ENCODE results near the gene TFB2M. TPM values are rescaled to one million over a fixed set of nuclear protein-coding genes. Genes with fewer than 3 reads are reported as not detected.

Gene TFB2M
- total RNA-seq, 2 experiments from 2014 or later: 7.2 to 13.9 TPM

GRCh38 chr1:246511203-246511602, 54.9 kb downstream of the TFB2M start:
- no peak for ATAC-seq
- H3K4me3 Mint-ChIP-seq: no peak overlapping the region
- H3K4me1 Mint-ChIP-seq: peaks cover 20% of the 10 kb centered on the region
- no peak overlapping the region for H3K27ac Mint-ChIP-seq
- H3K36me3 Mint-ChIP-seq: peaks cover 15% of the 10 kb centered on the region
- CTCF ChIA-PET: no interaction called here
- DNase-seq: no peak
- H3K9me3 Mint-ChIP-seq (ENCODE audit: low read depth): peaks cover 12% of the 10 kb centered on the region
- no peaks in the 10 kb centered on the region for H3K27me3 Mint-ChIP-seq

DNA sequence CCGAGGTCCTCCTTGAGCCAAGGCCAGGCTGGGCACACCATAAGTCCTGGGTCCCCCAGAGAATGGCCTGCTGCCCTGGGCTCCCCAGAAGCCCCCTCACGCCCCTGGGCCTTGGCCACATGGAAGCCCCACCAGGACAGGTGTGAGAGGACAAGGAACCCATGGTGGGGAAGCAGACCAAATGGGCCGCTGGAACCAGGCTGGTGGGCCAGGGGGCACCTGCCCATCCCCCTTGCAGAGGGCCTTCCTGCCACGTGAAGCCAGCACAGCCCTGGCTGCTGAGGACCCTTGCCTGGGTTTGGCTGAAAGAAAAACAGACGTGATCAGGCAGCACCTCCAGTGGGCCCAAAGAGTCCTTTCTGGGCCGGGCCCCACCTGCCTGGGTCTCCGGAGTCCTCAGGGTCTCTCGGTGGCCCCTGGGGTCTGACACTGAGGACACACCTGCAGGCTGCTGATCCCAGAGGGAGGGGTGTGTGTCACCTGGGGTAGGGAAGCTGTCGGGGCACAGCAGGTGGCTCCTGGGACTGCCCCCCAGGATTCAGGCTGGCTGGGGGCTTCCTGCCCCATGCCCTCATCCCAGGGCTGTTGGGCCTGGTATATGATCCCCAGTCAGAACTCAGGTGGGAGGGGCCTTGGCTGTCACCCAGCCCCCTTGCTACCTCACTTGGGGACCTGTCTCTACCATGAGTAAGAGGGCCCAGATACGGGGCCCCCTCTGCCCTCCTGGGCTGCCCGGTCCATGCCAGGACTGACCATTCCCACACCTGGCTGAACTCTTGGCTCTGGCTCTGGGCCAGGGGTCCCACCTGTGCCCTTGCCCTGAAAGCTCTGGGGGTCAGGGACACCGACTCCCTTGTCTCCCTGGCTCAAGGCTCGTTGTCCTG, 55.7 kb downstream of the TFB2M start:
- ATAC-seq: no peak
- Mint-ChIP-seq H3K4me3 (no peak overlapping the region), H3K9me3 (ENCODE audit: low read depth) (peaks cover 10% of the 10 kb centered on the region), H3K36me3 (peaks cover 10% of the 10 kb centered on the region), H3K27ac (no peak overlapping the region), H3K4me1 (peaks cover 29% of the 10 kb centered on the region), H3K27me3 (no peaks in the 10 kb centered on the region)
- CTCF ChIA-PET: no interaction called here
- no peak for DNase-seq

DNA sequence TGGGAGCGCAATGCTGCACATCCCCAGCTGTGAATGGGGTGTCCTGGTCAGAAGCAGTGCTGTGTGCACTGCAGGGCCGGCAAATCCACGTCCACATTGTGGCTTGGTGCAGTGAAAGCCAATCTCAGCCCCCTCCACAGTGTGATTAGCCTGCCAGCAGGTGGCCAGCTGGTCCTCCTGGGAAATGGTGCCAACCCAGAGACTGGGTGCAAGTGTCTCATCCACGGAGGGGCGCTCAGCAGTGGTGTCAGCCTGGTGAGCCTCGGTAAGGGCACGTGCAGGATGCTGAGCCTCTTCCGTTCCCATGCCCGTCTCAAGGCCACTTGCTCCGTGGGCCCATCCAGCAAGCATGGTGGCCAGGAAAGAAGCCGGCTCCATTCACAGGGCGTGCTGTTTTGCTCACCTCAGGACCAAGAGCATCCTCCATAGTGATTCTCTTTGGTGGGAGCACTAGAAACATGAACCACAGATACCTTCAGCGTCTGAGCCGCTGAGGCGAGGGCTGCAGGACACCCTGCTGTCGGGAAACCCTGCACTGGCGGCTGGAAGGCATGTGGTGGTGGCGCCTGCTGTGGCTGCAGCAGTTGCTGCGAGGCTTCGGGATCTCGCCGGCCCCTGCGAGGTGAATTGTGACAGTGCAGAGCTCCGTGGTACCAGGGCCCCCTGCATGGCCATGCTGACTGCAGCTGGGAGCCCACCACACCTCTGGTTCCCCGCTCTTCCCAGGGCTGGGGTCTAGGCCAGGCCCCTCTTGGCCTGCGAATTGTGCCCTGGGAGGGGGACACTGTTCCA, 57.0 kb downstream of the TFB2M start:
- no peaks in the 10 kb centered on the region for H3K9me3 Mint-ChIP-seq (ENCODE audit: low read depth)

DNA sequence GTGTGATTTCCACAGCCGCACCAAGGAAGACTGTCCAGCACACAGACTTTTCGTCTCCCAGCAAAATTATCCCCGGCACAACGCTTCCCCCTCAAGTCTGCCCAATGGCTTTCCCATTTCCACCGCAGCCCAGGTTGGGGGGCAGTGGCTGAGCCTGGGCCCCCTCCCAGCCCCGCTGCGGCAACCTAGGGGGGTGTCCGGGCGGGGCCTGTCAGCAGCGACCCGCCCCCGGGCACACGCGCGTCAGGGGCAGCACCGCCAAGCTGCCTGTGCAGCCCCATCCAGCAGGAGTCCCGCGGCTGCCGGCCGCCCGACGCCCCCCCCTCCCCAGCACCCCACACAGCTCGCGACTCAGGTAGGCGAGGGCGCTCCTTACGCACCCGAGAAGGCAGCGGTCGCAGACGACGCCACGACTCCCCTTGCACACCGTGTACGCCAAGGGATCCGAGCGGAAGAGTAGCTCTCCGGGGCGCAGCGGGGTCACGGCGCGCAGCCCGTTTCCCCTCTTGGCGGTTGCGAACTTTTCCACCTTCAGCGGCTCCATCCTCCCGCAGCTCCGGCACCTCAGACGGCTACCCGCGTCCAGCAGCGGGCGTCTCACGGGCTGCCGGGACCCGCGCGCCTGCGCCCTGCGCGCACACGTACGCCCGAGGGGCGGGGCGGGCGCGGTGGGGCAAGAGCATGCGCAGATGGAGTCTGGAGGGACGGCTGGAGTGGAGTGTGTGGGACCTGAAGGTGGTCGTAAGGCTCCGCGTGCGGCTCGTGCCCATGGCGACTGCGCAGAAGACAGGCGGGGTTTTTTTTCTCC, 59.2 kb downstream of the TFB2M start, which contains the start of gene SMYD3:
Gene SMYD3, minus strand, starts transcription at position 606 of the 808 bp plus-strand sequence.
- ATAC-seq (peak; percentile 97), DNase-seq (peak; percentile 79)
- Mint-ChIP-seq H3K27me3 (no peaks in the 10 kb centered on the region), H3K36me3 (peaks cover 9% of the 10 kb centered on the region), H3K27ac (peak within 1 kb of the TSS; percentile 86), H3K4me1 (peaks cover 30% of the 10 kb centered on the region), H3K9me3 (ENCODE audit: low read depth) (no peaks in the 10 kb centered on the region), H3K4me3 (peak within 1 kb of the TSS; percentile 78)
- CTCF ChIA-PET: interaction anchor here (0.5 to 2.4 kb wide), 7 partner anchors 9 to 687 kb away, joined by 3 to 12 read pairs (median 3); no protein-coding TSS in a partner anchor

More for the DNA sequence above, 57.0 kb downstream of the TFB2M start:
- ATAC-seq (no peak), DNase-seq (no peak)
- Mint-ChIP-seq H3K4me3 (no peak overlapping the region), H3K27me3 (no peaks in the 10 kb centered on the region), H3K4me1 (peaks cover 26% of the 10 kb centered on the region), H3K27ac (no peak overlapping the region), H3K36me3 (peaks cover 3% of the 10 kb centered on the region)
- CTCF ChIA-PET: interaction anchor here (0.8 kb wide), 1 partner anchor 10 kb away, joined by 3 read pairs; no protein-coding TSS in a partner anchor

- Mint-ChIP-seq H3K4me3 (peak overlapping the region; percentile 78), H3K9me3 (ENCODE audit: low read depth) (no peaks in the 10 kb centered on the region), H3K27ac (peak overlapping the region; percentile 69), H3K36me3 (peaks cover 14% of the 10 kb centered on the region), H3K27me3 (no peaks in the 10 kb centered on the region), H3K4me1 (peaks cover 34% of the 10 kb centered on the region)
- ATAC-seq (peak; percentile 4), DNase-seq (no peak)
- CTCF ChIA-PET: interaction anchor here (0.5 to 2.4 kb wide), 7 partner anchors 9 to 687 kb away, joined by 3 to 12 read pairs (median 3); no protein-coding TSS in a partner anchor
These were observed 59.7 kb downstream of the TFB2M start for GRCh38 chr1:246506367-246506673.

- H3K36me3 Mint-ChIP-seq: peaks cover 16% of the 10 kb centered on the region
- no peak for ATAC-seq
- no peaks in the 10 kb centered on the region for H3K9me3 Mint-ChIP-seq (ENCODE audit: low read depth)
- H3K27me3 Mint-ChIP-seq: no peaks in the 10 kb centered on the region
- no peak overlapping the region for H3K27ac Mint-ChIP-seq
- CTCF ChIA-PET: no interaction called here
- DNase-seq: no peak
- no peak overlapping the region for H3K4me3 Mint-ChIP-seq
- peaks cover 35% of the 10 kb centered on the region for H3K4me1 Mint-ChIP-seq
These were observed 62.7 kb downstream of the TFB2M start for GRCh38 chr1:246503341-246503740.

DNA sequence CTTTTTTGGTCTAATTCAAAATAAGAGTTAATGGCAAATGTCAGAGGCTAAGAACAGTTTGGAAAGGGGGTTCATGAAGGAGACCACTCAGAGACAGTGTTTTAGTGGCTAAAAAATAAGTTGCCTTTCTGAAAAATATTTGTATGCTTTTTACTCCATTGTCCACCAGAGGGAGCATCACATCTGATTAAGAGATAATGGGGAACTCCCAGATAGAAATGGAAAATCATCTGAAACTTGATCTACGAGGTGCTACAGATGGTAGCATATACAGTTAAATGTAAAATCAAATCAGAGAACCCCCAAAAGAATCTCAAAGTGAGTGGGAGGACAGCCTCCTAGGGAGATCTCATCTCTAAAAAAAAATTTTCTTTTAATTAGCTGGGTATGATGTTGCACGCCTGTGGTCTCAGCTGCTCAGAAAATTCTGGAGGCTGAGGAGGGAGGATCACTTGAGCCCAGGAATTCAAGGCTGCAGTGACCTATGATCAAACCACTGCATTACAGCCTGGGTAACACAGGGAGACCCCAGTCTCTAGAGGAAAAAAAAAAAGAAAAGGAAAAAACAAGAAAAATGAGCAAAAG, 68.6 kb downstream of the TFB2M start:
- peaks cover 8% of the 10 kb centered on the region for H3K36me3 Mint-ChIP-seq
- no peak for DNase-seq

GRCh38 chr1:246492611-246493245, 73.3 kb downstream of the TFB2M start:
- CTCF ChIA-PET: interaction anchor here (0.8 to 1.8 kb wide), 5 partner anchors 16 to 1339 kb away, joined by 3 to 9 read pairs (median 5); partner anchors contain the start of genes CNST and TFB2M
- Mint-ChIP-seq H3K27me3 (no peaks in the 10 kb centered on the region), H3K9me3 (ENCODE audit: low read depth) (no peaks in the 10 kb centered on the region), H3K36me3 (no peaks in the 10 kb centered on the region), H3K4me3 (no peak overlapping the region), H3K4me1 (peaks cover 5% of the 10 kb centered on the region), H3K27ac (no peak overlapping the region)
- ATAC-seq: peak; percentile 49
- DNase-seq: peak; percentile 59

More for the DNA sequence above, 68.6 kb downstream of the TFB2M start:
- Mint-ChIP-seq H3K27ac (no peak overlapping the region), H3K4me1 (peaks cover 11% of the 10 kb centered on the region), H3K4me3 (no peak overlapping the region), H3K27me3 (no peaks in the 10 kb centered on the region), H3K9me3 (ENCODE audit: low read depth) (no peaks in the 10 kb centered on the region)
- peak; percentile 58 for ATAC-seq
- CTCF ChIA-PET: interaction anchor here (0.7 to 1.6 kb wide), 11 partner anchors 9 to 1341 kb away, joined by 3 to 12 read pairs (median 4); partner anchors contain the start of gene SMYD3

DNA sequence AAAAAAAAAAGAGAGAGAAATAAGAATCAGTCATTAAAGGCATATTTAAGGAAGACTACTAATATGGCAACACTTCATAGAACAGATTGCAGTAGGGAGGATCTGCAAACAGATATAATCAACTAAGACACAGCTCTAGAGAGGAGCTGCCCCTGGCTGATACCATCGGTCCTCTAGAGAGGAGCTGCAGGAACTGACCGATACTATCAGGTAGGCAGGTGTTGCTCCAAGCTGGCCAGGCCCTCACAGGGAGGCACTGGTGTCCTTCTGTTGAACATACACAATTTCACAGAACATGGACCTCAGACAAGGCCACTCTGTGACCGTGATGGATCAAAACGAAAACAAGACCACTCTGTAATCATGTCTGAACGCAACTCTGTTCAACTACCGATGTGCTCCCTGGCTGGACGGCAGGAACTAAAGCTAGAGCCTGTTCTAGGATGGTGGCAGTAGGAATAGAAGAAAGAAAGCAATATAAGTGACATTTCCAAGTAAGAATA, 74.5 kb downstream of the TFB2M start:
- H3K27ac Mint-ChIP-seq: no peak overlapping the region
- no peak for ATAC-seq
- no peak for DNase-seq
- CTCF ChIA-PET: interaction anchor here (0.8 to 1.1 kb wide), 2 partner anchors 15 to 481 kb away, joined by 3 to 5 read pairs; no protein-coding TSS in a partner anchor
- peaks cover 3% of the 10 kb centered on the region for H3K36me3 Mint-ChIP-seq
- no peaks in the 10 kb centered on the region for H3K4me1 Mint-ChIP-seq
- H3K9me3 Mint-ChIP-seq (ENCODE audit: low read depth): no peaks in the 10 kb centered on the region
- no peaks in the 10 kb centered on the region for H3K27me3 Mint-ChIP-seq
- no peak overlapping the region for H3K4me3 Mint-ChIP-seq

Data from activated CD8-positive, alpha-beta memory T cell treated with anti-CD3 and anti-CD28 coated beads, Interleukin-2, amount 10 ng/mL, durations not matched to agents 7 days and 5 days (primary cell).